HepG2 (cell line): ENCODE data around the gene ST6GALNAC4. TPM values are rescaled to one million over a fixed set of nuclear protein-coding genes. Genes with fewer than 3 reads are reported as not detected.

Experiments
- AKAP8 ChIP-seq: sonication (generic); formaldehyde crosslinking; IDR thresholded peaks from 2 replicates; pipeline ENCODE4 v1.5.1; 2020; ENCODE audit warnings: mild to moderate bottlenecking, missing genetic modification reagents
- EEA1 ChIP-seq: sonication (generic); formaldehyde crosslinking; IDR thresholded peaks from 2 replicates; pipeline ENCODE4 v1.5.1; 2020; ENCODE audit warnings: mild to moderate bottlenecking, missing genetic modification reagents, borderline replicate concordance
- KLF12 ChIP-seq: sonication (generic); formaldehyde crosslinking; IDR thresholded peaks from 2 replicates; pipeline ENCODE4 v1.4.0; 2020; ENCODE audit warnings: missing genetic modification reagents, borderline replicate concordance
- MAFF ChIP-seq: IDR thresholded peaks from 2 replicates; pipeline ENCODE4 v1.6.1; 2011; ENCODE audit warnings: low read depth, low read length, improper control_type of control experiment
- MTF2 ChIP-seq: sonication (generic); formaldehyde crosslinking; IDR thresholded peaks from 2 replicates; pipeline ENCODE4 v1.5.0; 2020; ENCODE audit warnings: missing genetic modification reagents, borderline replicate concordance
- MYNN ChIP-seq: sonication (generic); formaldehyde crosslinking; IDR thresholded peaks from 2 replicates; pipeline ENCODE4 v1.4.0; 2020; ENCODE audit warnings: mild to moderate bottlenecking, low read depth, missing genetic modification reagents
- NR2F6 ChIP-seq, 2 experiments: IDR thresholded peaks; 2 replicates each; pipeline ENCODE4 v1.6.1; 2016; ENCODE audit warnings: antibody characterized with exemption in 1 of 2, mild to moderate bottlenecking in 1 of 2
- SALL1 ChIP-seq: sonication (generic); formaldehyde crosslinking; IDR thresholded peaks from 2 replicates; pipeline ENCODE4 v1.8.0; 2022; ENCODE audit warnings: mild to moderate bottlenecking, missing genetic modification reagents
- TAF1 ChIP-seq: sonication (generic); formaldehyde crosslinking; IDR thresholded peaks from 2 replicates; pipeline ENCODE4 v1.4.0; 2020; ENCODE audit warnings: missing genetic modification reagents
- TBP ChIP-seq: sonication (generic); formaldehyde crosslinking; IDR thresholded peaks from 2 replicates; pipeline ENCODE4 v1.5.0; 2020; ENCODE audit warnings: missing genetic modification reagents
- ZMAT3 ChIP-seq: sonication (generic); formaldehyde crosslinking; conservative IDR thresholded peaks from 2 replicates; pipeline ENCODE4 v1.7.0; 2021; ENCODE audit warnings: missing genetic modification reagents
- ZMYM4 ChIP-seq: sonication (generic); formaldehyde crosslinking; IDR thresholded peaks from 2 replicates; pipeline ENCODE4 v1.8.1; 2023; ENCODE audit warnings: mild to moderate bottlenecking, missing genetic modification reagents
- ZNF570 ChIP-seq: sonication (generic); formaldehyde crosslinking; IDR thresholded peaks from 2 replicates; pipeline ENCODE4 v1.4.0; 2020; ENCODE audit warnings: mild to moderate bottlenecking, missing genetic modification reagents, borderline replicate concordance
- ZNF768 ChIP-seq: sonication (generic); formaldehyde crosslinking; IDR thresholded peaks from 2 replicates; pipeline ENCODE4 v1.4.0; 2020; ENCODE audit warnings: missing genetic modification reagents
- polyA plus RNA-seq, 8 experiments: library from polyadenylated mRNA; depleted of rRNA in 3 of 8; stranded (reverse) in 7 of 8; unstranded in 1 of 8; fragments of >200 nt; fragmentation: Illumina TruSeq in 4 of 8; extraction: Trizol in 4 of 8; gene quantifications; 2 replicates each; pipeline versions ENCODE4 v1.2.1 to v1.2.3, GENCODE V29; 2011 to 2016; ENCODE audit warnings: low read depth in 4 of 8, missing spikeins in 1 of 8, mixed read lengths in 1 of 8; ENCODE audit not compliant: insufficient read depth in 1 of 8
- total RNA-seq, 5 experiments: library from RNA; depleted of rRNA; stranded (reverse); fragments of >200 nt; fragmentation: Illumina TruSeq; extraction: Trizol; gene quantifications; 2 replicates each; pipeline ENCODE4 v1.2.3, GENCODE V29; 2016; ENCODE audit warnings: low read depth in 1 of 5
- TF ChIP-seq, protein P1 (sequence below): sonication (generic); formaldehyde crosslinking; IDR thresholded peaks from 2 replicates; pipeline ENCODE4; 2020; ENCODE audit warnings: missing genetic modification reagents, mild to moderate bottlenecking, borderline replicate concordance
- TF ChIP-seq, protein P2 (sequence below): IDR thresholded peaks from 2 replicates; pipeline ENCODE4 v1.6.1; 2012; ENCODE audit warnings: low read depth, low read length, improper control_type of control experiment
- TF ChIP-seq, protein P3 (sequence below): sonication (generic); formaldehyde crosslinking; IDR thresholded peaks from 2 replicates; pipeline ENCODE4 v1.8.1; 2023; ENCODE audit warnings: mild to moderate bottlenecking, moderate library complexity, missing genetic modification reagents
- TF ChIP-seq, protein P4 (sequence below): sonication (generic); formaldehyde crosslinking; IDR thresholded peaks from 2 replicates; pipeline ENCODE4 v1.8.1; 2022; ENCODE audit warnings: mild to moderate bottlenecking, missing genetic modification reagents
- TF ChIP-seq, protein P5 (sequence below): sonication (generic); formaldehyde crosslinking; IDR thresholded peaks from 2 replicates; pipeline ENCODE4 v1.8.1; 2022; ENCODE audit warnings: low read depth, mild to moderate bottlenecking, missing genetic modification reagents

Gene ST6GALNAC4
- total and polyA plus RNA-seq, 2 of the 13 experiments (the other 11 are each of a cell fraction or from before 2014, with no cell fraction given): 18.8 to 27.7 TPM

DNA sequence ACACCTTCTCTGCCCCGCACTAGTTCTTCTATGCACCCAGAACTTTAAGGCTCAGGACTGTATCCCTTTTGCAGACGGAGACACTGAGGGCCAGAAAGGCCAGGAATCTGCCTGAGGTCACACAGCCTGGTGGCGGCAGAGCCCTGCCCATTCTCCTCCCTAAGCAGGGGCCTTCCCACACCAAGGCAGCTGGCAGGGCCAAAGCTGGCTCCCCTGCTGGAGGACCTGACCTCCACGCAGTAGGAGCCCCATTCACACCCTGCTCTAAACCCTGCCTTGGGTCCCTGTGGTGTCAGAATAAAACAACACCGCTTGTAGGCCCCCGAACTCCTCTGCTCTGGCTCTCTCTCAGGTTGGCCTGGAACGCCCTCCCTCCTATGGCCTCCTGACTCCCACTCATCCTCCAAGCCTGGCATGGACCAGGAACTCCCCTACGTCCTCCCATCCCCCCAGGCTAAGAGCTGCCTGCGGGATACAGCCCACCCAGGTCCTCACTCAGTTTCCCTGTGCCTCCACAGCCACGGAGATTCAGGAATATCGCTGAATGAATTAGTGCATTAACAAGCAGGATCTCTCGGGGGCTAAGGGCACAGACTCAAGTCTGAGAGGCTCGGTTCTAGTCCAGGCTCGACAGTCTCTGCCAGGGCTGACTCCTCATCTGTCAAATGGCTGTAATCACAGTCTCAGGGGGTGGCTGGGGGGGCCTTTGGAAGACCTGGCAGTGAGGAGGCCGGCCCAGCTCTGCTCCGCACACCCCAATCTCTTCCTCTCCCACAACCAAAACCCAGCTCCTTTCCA lies 20.2 kb downstream of the ST6GALNAC4 start (continued):
- TF ChIP-seq, protein P1, sequence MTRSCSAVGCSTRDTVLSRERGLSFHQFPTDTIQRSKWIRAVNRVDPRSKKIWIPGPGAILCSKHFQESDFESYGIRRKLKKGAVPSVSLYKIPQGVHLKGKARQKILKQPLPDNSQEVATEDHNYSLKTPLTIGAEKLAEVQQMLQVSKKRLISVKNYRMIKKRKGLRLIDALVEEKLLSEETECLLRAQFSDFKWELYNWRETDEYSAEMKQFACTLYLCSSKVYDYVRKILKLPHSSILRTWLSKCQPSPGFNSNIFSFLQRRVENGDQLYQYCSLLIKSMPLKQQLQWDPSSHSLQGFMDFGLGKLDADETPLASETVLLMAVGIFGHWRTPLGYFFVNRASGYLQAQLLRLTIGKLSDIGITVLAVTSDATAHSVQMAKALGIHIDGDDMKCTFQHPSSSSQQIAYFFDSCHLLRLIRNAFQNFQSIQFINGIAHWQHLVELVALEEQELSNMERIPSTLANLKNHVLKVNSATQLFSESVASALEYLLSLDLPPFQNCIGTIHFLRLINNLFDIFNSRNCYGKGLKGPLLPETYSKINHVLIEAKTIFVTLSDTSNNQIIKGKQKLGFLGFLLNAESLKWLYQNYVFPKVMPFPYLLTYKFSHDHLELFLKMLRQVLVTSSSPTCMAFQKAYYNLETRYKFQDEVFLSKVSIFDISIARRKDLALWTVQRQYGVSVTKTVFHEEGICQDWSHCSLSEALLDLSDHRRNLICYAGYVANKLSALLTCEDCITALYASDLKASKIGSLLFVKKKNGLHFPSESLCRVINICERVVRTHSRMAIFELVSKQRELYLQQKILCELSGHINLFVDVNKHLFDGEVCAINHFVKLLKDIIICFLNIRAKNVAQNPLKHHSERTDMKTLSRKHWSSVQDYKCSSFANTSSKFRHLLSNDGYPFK: 0 out of 2 replicates have a peak, but pooled peaks have one; percentile 35
- TF ChIP-seq MTF2 (CRISPR knock-in tag) (no peak), MAFF (no peak), ZNF768 (CRISPR knock-in tag) (peak; percentile 94), SALL1 (CRISPR knock-in tag) (no peak), TBP (CRISPR knock-in tag) (no peak), NR2F6 (IDR thresholded peaks at IDR 0.05) (no peak), NR2F6 (CRISPR knock-in tag; IDR thresholded peaks at IDR 0.05) (0 out of 2 replicates have a peak, but pooled peaks have one; percentile 2), ZMYM4 (CRISPR knock-in tag) (0 out of 2 replicates have a peak, but pooled peaks have one; percentile 4), KLF12 (CRISPR knock-in tag) (no peak), ZNF570 (CRISPR knock-in tag) (no peak), AKAP8 (CRISPR knock-in tag) (peak; percentile 14), TAF1 (no peak), EEA1 (CRISPR knock-in tag) (0 out of 2 replicates have a peak, but pooled peaks have one; percentile 36), MYNN (CRISPR knock-in tag) (no peak), ZMAT3 (CRISPR knock-in tag) (no peak)
- TF ChIP-seq, protein P2, sequence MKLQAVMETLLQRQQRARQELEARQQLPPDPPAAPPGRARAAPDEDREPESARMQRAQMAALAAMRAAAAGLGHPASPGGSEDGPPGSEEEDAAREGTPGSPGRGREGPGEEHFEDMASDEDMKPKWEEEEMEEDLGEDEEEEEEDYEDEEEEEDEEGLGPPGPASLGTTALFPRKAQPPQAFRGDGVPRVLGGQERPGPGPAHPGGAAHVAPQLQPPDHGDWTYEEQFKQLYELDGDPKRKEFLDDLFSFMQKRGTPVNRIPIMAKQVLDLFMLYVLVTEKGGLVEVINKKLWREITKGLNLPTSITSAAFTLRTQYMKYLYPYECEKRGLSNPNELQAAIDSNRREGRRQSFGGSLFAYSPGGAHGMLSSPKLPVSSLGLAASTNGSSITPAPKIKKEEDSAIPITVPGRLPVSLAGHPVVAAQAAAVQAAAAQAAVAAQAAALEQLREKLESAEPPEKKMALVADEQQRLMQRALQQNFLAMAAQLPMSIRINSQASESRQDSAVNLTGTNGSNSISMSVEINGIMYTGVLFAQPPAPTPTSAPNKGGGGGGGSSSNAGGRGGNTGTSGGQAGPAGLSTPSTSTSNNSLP: no peak
- TF ChIP-seq, protein P3, sequence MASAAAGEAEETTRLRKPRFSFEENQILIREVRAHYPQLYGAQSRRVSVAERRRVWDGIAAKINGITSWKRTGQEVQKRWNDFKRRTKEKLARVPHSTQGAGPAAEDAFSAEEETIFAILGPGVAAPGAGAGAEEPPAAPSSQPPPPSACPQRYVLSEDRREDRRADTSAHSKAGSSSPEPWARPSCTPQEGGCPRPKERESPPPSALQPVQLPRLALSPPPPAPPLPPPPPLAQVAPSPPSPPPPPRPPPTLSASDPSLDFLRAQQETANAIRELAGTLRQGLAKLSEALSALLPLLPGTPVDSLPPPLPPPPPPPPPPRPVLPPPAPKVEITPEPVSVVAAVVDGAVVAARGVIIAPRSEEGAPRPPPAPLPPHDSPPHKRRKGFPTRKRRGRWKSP (CRISPR knock-in tag): 0 out of 2 replicates have a peak, but pooled peaks have one; percentile 8
- TF ChIP-seq, protein P4, sequence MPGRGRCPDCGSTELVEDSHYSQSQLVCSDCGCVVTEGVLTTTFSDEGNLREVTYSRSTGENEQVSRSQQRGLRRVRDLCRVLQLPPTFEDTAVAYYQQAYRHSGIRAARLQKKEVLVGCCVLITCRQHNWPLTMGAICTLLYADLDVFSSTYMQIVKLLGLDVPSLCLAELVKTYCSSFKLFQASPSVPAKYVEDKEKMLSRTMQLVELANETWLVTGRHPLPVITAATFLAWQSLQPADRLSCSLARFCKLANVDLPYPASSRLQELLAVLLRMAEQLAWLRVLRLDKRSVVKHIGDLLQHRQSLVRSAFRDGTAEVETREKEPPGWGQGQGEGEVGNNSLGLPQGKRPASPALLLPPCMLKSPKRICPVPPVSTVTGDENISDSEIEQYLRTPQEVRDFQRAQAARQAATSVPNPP (CRISPR knock-in tag): 0 out of 2 replicates have a peak, but pooled peaks have one; percentile 48
- TF ChIP-seq, protein P5, sequence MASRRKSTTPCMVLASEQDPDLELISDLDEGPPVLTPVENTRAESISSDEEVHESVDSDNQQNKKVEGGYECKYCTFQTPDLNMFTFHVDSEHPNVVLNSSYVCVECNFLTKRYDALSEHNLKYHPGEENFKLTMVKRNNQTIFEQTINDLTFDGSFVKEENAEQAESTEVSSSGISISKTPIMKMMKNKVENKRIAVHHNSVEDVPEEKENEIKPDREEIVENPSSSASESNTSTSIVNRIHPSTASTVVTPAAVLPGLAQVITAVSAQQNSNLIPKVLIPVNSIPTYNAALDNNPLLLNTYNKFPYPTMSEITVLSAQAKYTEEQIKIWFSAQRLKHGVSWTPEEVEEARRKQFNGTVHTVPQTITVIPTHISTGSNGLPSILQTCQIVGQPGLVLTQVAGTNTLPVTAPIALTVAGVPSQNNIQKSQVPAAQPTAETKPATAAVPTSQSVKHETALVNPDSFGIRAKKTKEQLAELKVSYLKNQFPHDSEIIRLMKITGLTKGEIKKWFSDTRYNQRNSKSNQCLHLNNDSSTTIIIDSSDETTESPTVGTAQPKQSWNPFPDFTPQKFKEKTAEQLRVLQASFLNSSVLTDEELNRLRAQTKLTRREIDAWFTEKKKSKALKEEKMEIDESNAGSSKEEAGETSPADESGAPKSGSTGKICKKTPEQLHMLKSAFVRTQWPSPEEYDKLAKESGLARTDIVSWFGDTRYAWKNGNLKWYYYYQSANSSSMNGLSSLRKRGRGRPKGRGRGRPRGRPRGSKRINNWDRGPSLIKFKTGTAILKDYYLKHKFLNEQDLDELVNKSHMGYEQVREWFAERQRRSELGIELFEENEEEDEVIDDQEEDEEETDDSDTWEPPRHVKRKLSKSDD (CRISPR knock-in tag): 0 out of 2 replicates have a peak, but pooled peaks have one; percentile 14
